H9 (cell line): ENCODE results near the gene CEMIP2. TPM values are rescaled to one million over a fixed set of nuclear protein-coding genes. Genes with fewer than 3 reads are reported as not detected.

Experiments used
- DNase-seq: peaks from one replicate; pipeline ENCODE4 v3.0.0-alpha.2; 2017
- H2AFZ ChIP-seq: one replicate; pipeline ENCODE4 v1.6.1; 2013; ENCODE audit warnings: mild to moderate bottlenecking, low read length, control low read depth, moderate library complexity
- H2AK5ac ChIP-seq: 2 replicates; pipeline ENCODE4 v1.6.1; 2013; ENCODE audit warnings: low read length, control low read depth, mixed read lengths; ENCODE audit not compliant: insufficient read length
- H2BK120ac ChIP-seq: one replicate; pipeline ENCODE4 v1.6.1; 2013; ENCODE audit warnings: low read depth, mild to moderate bottlenecking, low read length, control low read depth, inconsistent platforms; ENCODE audit not compliant: poor library complexity, severe bottlenecking
- H2BK12ac ChIP-seq: 2 replicates; pipeline ENCODE4 v1.6.1; 2013; ENCODE audit warnings: low read length, control low read depth, mixed read lengths, low read depth; ENCODE audit not compliant: insufficient read length
- H2BK15ac ChIP-seq: 2 replicates; pipeline ENCODE4 v1.6.1; 2013; ENCODE audit warnings: low read depth, low read length, control low read depth
- H2BK20ac ChIP-seq: one replicate; pipeline ENCODE4 v1.6.1; 2013; ENCODE audit warnings: low read depth, mild to moderate bottlenecking, low read length, control low read depth, inconsistent platforms; ENCODE audit not compliant: poor library complexity, severe bottlenecking
- H2BK5ac ChIP-seq: 2 replicates; pipeline ENCODE4 v1.6.1; 2013; ENCODE audit warnings: low read length, control low read depth, mixed read lengths; ENCODE audit not compliant: insufficient read length
- H3K14ac ChIP-seq: 2 replicates; pipeline ENCODE4 v1.6.1; 2013; ENCODE audit warnings: low read length, control low read depth; ENCODE audit not compliant: insufficient read depth
- H3K18ac ChIP-seq: 2 replicates; pipeline ENCODE4 v1.6.1; 2013; ENCODE audit warnings: low read depth, mild to moderate bottlenecking, mixed read lengths, low read length, control low read depth; ENCODE audit not compliant: insufficient read length
- H3K23ac ChIP-seq: 2 replicates; pipeline ENCODE4 v1.6.1; 2013; ENCODE audit warnings: low read length, control low read depth, mixed read lengths, low read depth; ENCODE audit not compliant: insufficient read length
- H3K23me2 ChIP-seq: 2 replicates; pipeline ENCODE4 v1.6.1; 2013; ENCODE audit warnings: low read depth, mild to moderate bottlenecking, mixed read lengths, low read length, control low read depth; ENCODE audit not compliant: insufficient read length, poor library complexity, severe bottlenecking
- H3K27ac ChIP-seq: 2 replicates; pipeline ENCODE4 v1.5.1; 2013; ENCODE audit warnings: low read length, control low read depth, mixed read lengths, low read depth; ENCODE audit not compliant: insufficient read length
- H3K27me3 ChIP-seq: 2 replicates; pipeline ENCODE4 v1.6.1; 2013; ENCODE audit warnings: low read length, control low read depth, inconsistent platforms; ENCODE audit not compliant: insufficient read depth
- H3K4ac ChIP-seq: 2 replicates; pipeline ENCODE4 v1.6.1; 2013; ENCODE audit warnings: low read depth, mild to moderate bottlenecking, control low read depth, inconsistent platforms, low read length, moderate library complexity
- H3K4me1 ChIP-seq: 2 replicates; pipeline ENCODE4 v1.6.1; 2013; ENCODE audit warnings: low read length, control low read depth, inconsistent platforms; ENCODE audit not compliant: insufficient read depth
- H3K4me2 ChIP-seq: 2 replicates; pipeline ENCODE4 v1.6.1; 2013; ENCODE audit warnings: low read length, control low read depth, mixed read lengths; ENCODE audit not compliant: insufficient read length, insufficient read depth
- H3K56ac ChIP-seq: 2 replicates; pipeline ENCODE4 v1.6.1; 2013; ENCODE audit warnings: low read depth, mild to moderate bottlenecking, mixed read lengths, low read length, control low read depth; ENCODE audit not compliant: insufficient read length
- H3K79me1 ChIP-seq: 2 replicates; pipeline ENCODE4 v1.6.1; 2013; ENCODE audit warnings: low read depth, mild to moderate bottlenecking, moderate library complexity, low read length, control low read depth, inconsistent platforms; ENCODE audit not compliant: insufficient read depth, poor library complexity, severe bottlenecking
- H3K79me2 ChIP-seq: 2 replicates; pipeline ENCODE4 v1.6.1; 2013; ENCODE audit warnings: low read length, control low read depth, inconsistent platforms; ENCODE audit not compliant: insufficient read depth
- H3K9ac ChIP-seq: 2 replicates; pipeline ENCODE4 v1.6.1; 2013; ENCODE audit warnings: low read length, control low read depth, mixed read lengths; ENCODE audit not compliant: insufficient read length; ENCODE audit errors: extremely low read depth
- H3K9me3 ChIP-seq: one replicate; pipeline ENCODE4 v1.6.1; 2013; ENCODE audit warnings: low read depth, low read length, inconsistent platforms; ENCODE audit not compliant: control insufficient read depth
- H3T11ph ChIP-seq: one replicate; pipeline ENCODE4 v1.6.1; 2013; ENCODE audit warnings: mild to moderate bottlenecking, low read length, control low read depth, inconsistent platforms
- H4K20me1 ChIP-seq: one replicate; pipeline ENCODE4 v1.6.1; 2013; ENCODE audit not compliant: control insufficient read depth, insufficient read length, insufficient read depth
- H4K5ac ChIP-seq: 2 replicates; pipeline ENCODE4 v1.6.1; 2013; ENCODE audit warnings: low read depth, mild to moderate bottlenecking, mixed read lengths, low read length, control low read depth; ENCODE audit not compliant: insufficient read length
- H4K8ac ChIP-seq: replicated peaks from 2 replicates; pipeline ENCODE4 v1.6.1; 2013; ENCODE audit warnings: low read length, control low read depth, mixed read lengths, low read depth; ENCODE audit not compliant: insufficient read length
- H4K91ac ChIP-seq: 2 replicates; pipeline ENCODE4 v1.6.1; 2013; ENCODE audit warnings: low read depth, mild to moderate bottlenecking, moderate library complexity, mixed read lengths, low read length, control low read depth; ENCODE audit not compliant: insufficient read length
- H3K27ac Mint-ChIP-seq, 3 experiments: 2 replicates in 2 of 3; 3 replicates in 1 of 3; pipeline ENCODE4 v1.8.0; 2020 to 2021; ENCODE audit warnings: mixed read lengths in 3 of 3, mild to moderate bottlenecking in 1 of 3, moderate library complexity in 1 of 3
- H3K27me3 Mint-ChIP-seq: 2 replicates; pipeline ENCODE4 v1.8.0; 2021; ENCODE audit warnings: low read depth, mild to moderate bottlenecking, moderate library complexity, mixed read lengths
- H3K36me3 Mint-ChIP-seq, 3 experiments: 2 replicates in 2 of 3; 3 replicates in 1 of 3; pipeline ENCODE4 v1.8.0; 2020 to 2021; ENCODE audit warnings: low read depth in 3 of 3, mixed read lengths in 3 of 3; ENCODE audit not compliant: insufficient read depth in 1 of 3
- H3K4me1 Mint-ChIP-seq, 2 experiments: 2 replicates each; pipeline ENCODE4 v1.8.0; 2020; ENCODE audit warnings: mixed read lengths in 2 of 2
- H3K4me3 Mint-ChIP-seq, 2 experiments: 2 replicates in 1 of 2; 3 replicates in 1 of 2; pipeline ENCODE4 v1.8.0; 2020 to 2021; ENCODE audit warnings: mild to moderate bottlenecking in 2 of 2, mixed read lengths in 2 of 2, moderate library complexity in 1 of 2
- H3K9me3 Mint-ChIP-seq, 2 experiments: 2 replicates in 1 of 2; 3 replicates in 1 of 2; pipeline ENCODE4 v1.8.0; 2020; ENCODE audit warnings: mild to moderate bottlenecking in 2 of 2, mixed read lengths in 2 of 2, moderate library complexity in 1 of 2
- whole genome bisulfite sequencing: extraction: QIAGEN DNeasy Blood & Tissue Kit; methylation state at CpG from one replicate; pipeline ENCODE4 v1.1.7; 2013; ENCODE audit warnings: missing lambda C conversion rate, low lambda C conversion rate, mixed read lengths; ENCODE audit not compliant: insufficient read length; ENCODE audit errors: extremely low coverage; 5-methylcytosine and 5-hydroxymethylcytosine counted together
- total RNA-seq: library from RNA; stranded (reverse); gene quantifications from 2 replicates; pipeline ENCODE4 v1.2.1, GENCODE V29; 2021
- TF ChIP-seq, protein P1 (sequence below): fragments of 200-600 bp; sonication (generic); conservative IDR thresholded peaks from 3 replicates; pipeline ENCODE4 v1.8.0; 2021; ENCODE audit warnings: antibody characterized with exemption, mild to moderate bottlenecking

Gene CEMIP2
- total RNA-seq, 1 experiment from 2014 or later, result 77.2 TPM

- peaks cover 11% of the 10 kb centered on the region; the same call in 1 of the 2 replicates for H3K79me2 ChIP-seq
- Mint-ChIP-seq H3K4me3 (peak overlapping the region in 1 of 2 experiments; percentile 33; a peak in 1 of 5 replicates), H3K9me3 (peaks cover 0 to 2% of the 10 kb centered on the region in 2 experiments; a peak in 2 of 5 replicates)
Observed at GRCh38 chr9:71752928-71753327, 15.4 kb downstream of the CEMIP2 start.

More at GRCh38 chr9:71752928-71753327, 15.4 kb downstream of the CEMIP2 start:
- Histone ChIP-seq H4K5ac (no peak overlapping the region), H2BK20ac (no peak overlapping the region), H3K9me3 (no peaks in the 10 kb centered on the region), H3K56ac (no peak overlapping the region), H2BK120ac (no peak overlapping the region), H3K14ac (no peak overlapping the region), H2BK12ac (no peak overlapping the region), H3K79me1 (peaks cover 6% of the 10 kb centered on the region), H3K23ac (no peak overlapping the region), H2AFZ (no peak overlapping the region), H4K20me1 (no peaks in the 10 kb centered on the region), H2BK15ac (no peak overlapping the region), H2BK5ac (no peak overlapping the region), H2AK5ac (no peak overlapping the region), H3K4me2 (no peak overlapping the region), H3K27ac (no peak overlapping the region), H3K9ac (no peak overlapping the region), H3K4ac (no peak overlapping the region), H4K8ac (no peak overlapping the region), H3K27me3 (no peaks in the 10 kb centered on the region), H3K18ac (no peak overlapping the region), H3K4me1 (peaks cover 13% of the 10 kb centered on the region; the same call in 1 of the 2 replicates), H3K23me2 (peaks cover 3% of the 10 kb centered on the region), H4K91ac (no peak overlapping the region), H3T11ph (no peak overlapping the region)
- peaks cover 68 to 71% of the 10 kb centered on the region in 2 experiments for H3K4me1 Mint-ChIP-seq
- peaks cover 17 to 35% (median 20%) of the 10 kb centered on the region in 3 experiments for H3K36me3 Mint-ChIP-seq
- no CpG with 5 or more reads among the region's 3 CpGs for WGBS
- H3K27ac Mint-ChIP-seq, result peak overlapping the region; percentile 54 to 98 (median 91); a peak in 6 of 7 replicates
- H3K27me3 Mint-ChIP-seq, result no peaks in the 10 kb centered on the region
- no peak for DNase-seq
- TF ChIP-seq, protein P1, sequence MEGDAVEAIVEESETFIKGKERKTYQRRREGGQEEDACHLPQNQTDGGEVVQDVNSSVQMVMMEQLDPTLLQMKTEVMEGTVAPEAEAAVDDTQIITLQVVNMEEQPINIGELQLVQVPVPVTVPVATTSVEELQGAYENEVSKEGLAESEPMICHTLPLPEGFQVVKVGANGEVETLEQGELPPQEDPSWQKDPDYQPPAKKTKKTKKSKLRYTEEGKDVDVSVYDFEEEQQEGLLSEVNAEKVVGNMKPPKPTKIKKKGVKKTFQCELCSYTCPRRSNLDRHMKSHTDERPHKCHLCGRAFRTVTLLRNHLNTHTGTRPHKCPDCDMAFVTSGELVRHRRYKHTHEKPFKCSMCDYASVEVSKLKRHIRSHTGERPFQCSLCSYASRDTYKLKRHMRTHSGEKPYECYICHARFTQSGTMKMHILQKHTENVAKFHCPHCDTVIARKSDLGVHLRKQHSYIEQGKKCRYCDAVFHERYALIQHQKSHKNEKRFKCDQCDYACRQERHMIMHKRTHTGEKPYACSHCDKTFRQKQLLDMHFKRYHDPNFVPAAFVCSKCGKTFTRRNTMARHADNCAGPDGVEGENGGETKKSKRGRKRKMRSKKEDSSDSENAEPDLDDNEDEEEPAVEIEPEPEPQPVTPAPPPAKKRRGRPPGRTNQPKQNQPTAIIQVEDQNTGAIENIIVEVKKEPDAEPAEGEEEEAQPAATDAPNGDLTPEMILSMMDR, result no peak
